Gastrocnemius medialis (tissue), 4 donors: Measurements from ENCODE around the gene TEX30.
A peak's percentile ranks its signal among the peaks of the same experiment; 100 is the strongest.

ENCODE experiments used
- CTCF ChIP-seq, 5 experiments: fragments of 450-650 bp in 3 of 5; fragments of 200-600 bp in 2 of 5; sonication (generic) in 2 of 5; IDR thresholded peaks in 4 of 5; conservative IDR thresholded peaks in 1 of 5; 1 replicate in 4 of 5; 2 replicates in 1 of 5; pipeline ENCODE4 v1.5.1; 2016 to 2019; ENCODE audit warnings: antibody characterized with exemption in 5 of 5, mild to moderate bottlenecking in 3 of 5, moderate library complexity in 3 of 5
- POLR2A ChIP-seq, 2 donors: fragments of 450-650 bp; IDR thresholded peaks; one replicate each; pipeline ENCODE4 v1.6.1; 2017; ENCODE audit warnings: antibody characterized with exemption in 2 of 2, mild to moderate bottlenecking in 2 of 2, moderate library complexity in 2 of 2

DNA sequence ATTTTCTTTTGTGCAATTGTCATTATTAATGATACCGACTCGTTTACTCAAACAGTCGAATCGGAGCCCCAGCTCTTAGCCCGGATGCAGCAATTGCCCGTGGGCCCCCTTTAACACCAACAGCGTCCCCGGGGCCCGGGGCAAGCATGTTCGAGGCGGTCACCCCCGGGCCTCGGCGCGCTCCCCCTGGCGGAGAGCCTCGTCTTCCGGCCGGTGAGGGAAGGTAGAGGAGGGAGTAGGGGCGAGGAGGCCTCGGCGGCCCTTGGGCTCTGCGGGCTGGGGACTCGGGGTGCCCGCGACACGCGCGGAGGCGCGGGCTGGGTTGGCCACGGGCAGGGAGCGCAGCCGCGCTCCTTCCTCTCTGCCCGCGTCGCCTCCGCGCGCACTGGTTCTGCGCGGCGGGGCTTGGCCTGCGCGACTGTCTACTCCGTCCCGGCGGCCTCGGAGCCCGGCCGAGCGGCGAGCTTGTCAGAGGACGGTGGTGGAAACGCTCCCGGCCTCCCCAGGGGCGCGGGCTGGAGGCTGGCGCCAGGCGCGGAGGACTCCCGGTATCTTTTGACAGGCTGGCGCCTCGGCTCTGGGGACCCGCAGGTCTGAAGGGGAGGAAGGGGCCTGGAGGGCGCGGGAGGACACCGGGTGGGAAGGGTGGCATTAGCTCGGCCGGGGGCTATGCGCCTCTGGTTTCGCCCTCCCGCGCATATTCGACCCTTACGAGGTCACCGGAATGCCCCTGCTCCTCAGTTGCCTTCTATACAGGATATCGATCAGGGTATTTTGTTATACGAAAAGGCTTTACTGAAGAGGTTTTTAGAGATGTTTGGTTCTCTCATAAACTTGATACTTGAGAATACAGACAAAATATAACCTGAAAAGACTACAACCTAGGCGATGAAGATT, 26.8 kb upstream of the TEX30 start:
- TF ChIP-seq CTCF (IDR thresholded peaks at IDR 0.05 in 4 of 5, conservative IDR thresholded peaks at IDR 0.05 in 1 of 5) (peak; percentile 63 to 82 (median 76)), POLR2A (IDR thresholded peaks at IDR 0.05) (no peak)
